ENCODE results near the gene ERGIC1. TPM values are rescaled to one million over a fixed set of nuclear protein-coding genes. Genes with fewer than 3 reads are reported as not detected.

ERGIC1 gene
- total RNA-seq, 1 experiment from 2014 or later: 77.0 TPM

- Histone ChIP-seq H3K18ac (ENCODE audit: insufficient read length, low read depth, low read length) (no peak overlapping the region), H3K56ac (ENCODE audit: insufficient read length, low read depth, low read length) (no peak overlapping the region), H3K14ac (ENCODE audit: insufficient read depth, low read length) (no peak overlapping the region), H2AK5ac (ENCODE audit: insufficient read length, low read length) (no peak overlapping the region), H4K20me1 (ENCODE audit: control insufficient read depth, insufficient read depth, insufficient read length) (no peaks in the 10 kb centered on the region), H2AFZ (ENCODE audit: low read length) (no peak overlapping the region), H3T11ph (ENCODE audit: low read length) (no peak overlapping the region), H3K79me1 (ENCODE audit: insufficient read depth, low read depth, low read length, poor library complexity, severe bottlenecking) (no peaks in the 10 kb centered on the region), H2BK5ac (ENCODE audit: insufficient read length, low read length) (no peak overlapping the region), H2BK120ac (ENCODE audit: low read depth, low read length, poor library complexity, severe bottlenecking) (no peak overlapping the region), H4K5ac (ENCODE audit: insufficient read length, low read depth, low read length) (no peak overlapping the region), H3K9me3 (ENCODE audit: control insufficient read depth, low read depth, low read length) (no peaks in the 10 kb centered on the region), H4K91ac (ENCODE audit: insufficient read length, low read depth, low read length) (no peak overlapping the region), H3K27me3 (ENCODE audit: insufficient read depth, low read length) (no peaks in the 10 kb centered on the region), H2BK15ac (ENCODE audit: low read depth, low read length) (no peak overlapping the region), H3K23ac (ENCODE audit: insufficient read length, low read depth, low read length) (no peak overlapping the region), H3K9ac (ENCODE audit: extremely low read depth, insufficient read length, low read length) (no peak overlapping the region), H2BK12ac (ENCODE audit: insufficient read length, low read depth, low read length) (no peak overlapping the region), H3K4me2 (ENCODE audit: insufficient read depth, insufficient read length, low read length) (no peak overlapping the region), H4K8ac (replicated peaks; ENCODE audit: insufficient read length, low read depth, low read length) (no peak overlapping the region), H3K4me1 (ENCODE audit: insufficient read depth, low read length) (no peaks in the 10 kb centered on the region), H3K79me2 (ENCODE audit: insufficient read depth, low read length) (no peaks in the 10 kb centered on the region), H3K27ac (ENCODE audit: insufficient read length, low read depth, low read length) (no peak overlapping the region), H3K4ac (ENCODE audit: low read depth, low read length) (no peak overlapping the region), H2BK20ac (ENCODE audit: low read depth, low read length, poor library complexity, severe bottlenecking) (no peak overlapping the region), H3K23me2 (ENCODE audit: insufficient read length, low read depth, low read length, poor library complexity, severe bottlenecking) (no peaks in the 10 kb centered on the region)
- no peaks in the 10 kb centered on the region; a peak in 1 of 5 replicates for H3K9me3 Mint-ChIP-seq
- H3K27me3 Mint-ChIP-seq (ENCODE audit: low read depth): no peaks in the 10 kb centered on the region
- TF ChIP-seq, protein P1, sequence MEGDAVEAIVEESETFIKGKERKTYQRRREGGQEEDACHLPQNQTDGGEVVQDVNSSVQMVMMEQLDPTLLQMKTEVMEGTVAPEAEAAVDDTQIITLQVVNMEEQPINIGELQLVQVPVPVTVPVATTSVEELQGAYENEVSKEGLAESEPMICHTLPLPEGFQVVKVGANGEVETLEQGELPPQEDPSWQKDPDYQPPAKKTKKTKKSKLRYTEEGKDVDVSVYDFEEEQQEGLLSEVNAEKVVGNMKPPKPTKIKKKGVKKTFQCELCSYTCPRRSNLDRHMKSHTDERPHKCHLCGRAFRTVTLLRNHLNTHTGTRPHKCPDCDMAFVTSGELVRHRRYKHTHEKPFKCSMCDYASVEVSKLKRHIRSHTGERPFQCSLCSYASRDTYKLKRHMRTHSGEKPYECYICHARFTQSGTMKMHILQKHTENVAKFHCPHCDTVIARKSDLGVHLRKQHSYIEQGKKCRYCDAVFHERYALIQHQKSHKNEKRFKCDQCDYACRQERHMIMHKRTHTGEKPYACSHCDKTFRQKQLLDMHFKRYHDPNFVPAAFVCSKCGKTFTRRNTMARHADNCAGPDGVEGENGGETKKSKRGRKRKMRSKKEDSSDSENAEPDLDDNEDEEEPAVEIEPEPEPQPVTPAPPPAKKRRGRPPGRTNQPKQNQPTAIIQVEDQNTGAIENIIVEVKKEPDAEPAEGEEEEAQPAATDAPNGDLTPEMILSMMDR (conservative IDR thresholded peaks at IDR 0.05): no peak
- H3K4me3 Mint-ChIP-seq: no peak overlapping the region
- peaks cover 14 to 50% (median 44%) of the 10 kb centered on the region in 3 experiments; a peak in 6 of 7 replicates for H3K36me3 Mint-ChIP-seq (ENCODE audit: insufficient read depth in 1 of 3, low read depth in 3 of 3)
- WGBS (ENCODE audit: extremely low coverage, insufficient read length, low lambda C conversion rate): no CpG with 5 or more reads among the region's 7 CpGs
- no peak for DNase-seq
- peaks cover 2 to 9% of the 10 kb centered on the region in 2 experiments; a peak in 3 of 4 replicates for H3K4me1 Mint-ChIP-seq
- no peak overlapping the region for H3K27ac Mint-ChIP-seq
Measured at GRCh38 chr5:172899436-172899835, 65.4 kb downstream of the ERGIC1 start.

Measured in H9 (cell line).